K562 (cell line): ENCODE measurements around the gene RHOA. TPM values are rescaled to one million over a fixed set of nuclear protein-coding genes. Genes with fewer than 3 reads are reported as not detected.

Experiments used
- ATAC-seq: fragments of 200-7000 bp; cut with Tn5 transposase; 3 replicates; pipeline ENCODE4 v1.9.1; 2020; ENCODE audit warnings: moderate library complexity
- BruUV-seq: library from RNA; stranded (reverse); fragments of 400-500 nt; replicated peaks from 2 replicates; lab custom pipeline; 2021; lab: Mats Ljungman, UMichigan
- CTCF ChIA-PET: fragments of 300-600 bp; formaldehyde crosslinking; extraction: SDS; loops from one replicate; lab custom pipeline; 2021; ENCODE audit warnings: low intra/inter-chr PET ratio; lab: Yijun Ruan, JAX
- POLR2A ChIA-PET: fragments of 300-600, 350-650 bp; sonication (Branson Sonifier 250); formaldehyde crosslinking; extraction: SDS; loops from one replicate; lab custom pipeline; 2021; ENCODE audit warnings: antibody characterized with exemption, inconsistent platforms; lab: Yijun Ruan, JAX
- DNase-seq, 4 experiments: peaks; one replicate each; pipeline versions ENCODE4 v3.0.0 to v3.0.0-alpha.2; 2011 to 2018; ENCODE audit warnings: low spot score in 3 of 4, mixed read lengths in 3 of 4; ENCODE audit errors: extremely low read depth in 1 of 4
- FAIRE-seq: peaks from 2 replicates; lab custom pipeline; 2011; peaks lifted over from hg19 to GRCh38; lab: Jason Lieb, UNC
- H2AFZ ChIP-seq: 2 replicates; pipeline ENCODE4 v1.6.0; 2011; ENCODE audit warnings: low read depth, low read length, control low read depth, inconsistent platforms
- H3K27ac ChIP-seq: fragments of 200-600 bp; 3 replicates; pipeline ENCODE4 v1.8.0; 2011; ENCODE audit warnings: low read depth, mild to moderate bottlenecking, control low read depth, inconsistent platforms, low read length, moderate library complexity, mixed read lengths; ENCODE audit errors: extremely low read depth
- H3K27me3 ChIP-seq, 2 experiments: fragments of 300-600 bp in 1 of 2; 2 replicates in 1 of 2; 3 replicates in 1 of 2; pipeline versions ENCODE4 v1.6.0 to v1.8.0; 2011; ENCODE audit warnings: inconsistent platforms in 2 of 2, low read length in 2 of 2, mild to moderate bottlenecking in 1 of 2, mixed read lengths in 1 of 2, moderate library complexity in 1 of 2; ENCODE audit not compliant: control insufficient read depth in 2 of 2, insufficient read depth in 2 of 2
- H3K36me3 ChIP-seq: fragments of 300-600 bp; 3 replicates; pipeline ENCODE4 v1.8.0; 2011; ENCODE audit warnings: mild to moderate bottlenecking, low read length, inconsistent platforms; ENCODE audit not compliant: control insufficient read depth, insufficient read depth
- H3K4me1 ChIP-seq, 2 experiments: fragments of 200-600 bp in 1 of 2; replicated peaks in 1 of 2; 2 replicates in 1 of 2; 3 replicates in 1 of 2; pipeline versions ENCODE4 v1.5.1 to v1.8.0; 2011; ENCODE audit warnings: inconsistent platforms in 2 of 2, low read length in 2 of 2, mild to moderate bottlenecking in 1 of 2, mixed read lengths in 1 of 2, moderate library complexity in 1 of 2; ENCODE audit not compliant: control insufficient read depth in 2 of 2, insufficient read depth in 2 of 2
- H3K4me2 ChIP-seq: 2 replicates; pipeline ENCODE4 v1.6.1; 2011; ENCODE audit warnings: low read length, control low read depth, inconsistent platforms, mixed read lengths; ENCODE audit not compliant: insufficient read depth
- H3K4me3 ChIP-seq: fragments of 200-600 bp; sonication (generic), shearing (Covaris generic); 2 replicates; pipeline ENCODE4 v1.5.1; 2016; ENCODE audit warnings: control low read depth, inconsistent platforms
- H3K79me2 ChIP-seq: fragments of 200-600 bp; 3 replicates; pipeline ENCODE4 v1.8.0; 2011; ENCODE audit warnings: low read length, inconsistent platforms; ENCODE audit not compliant: control insufficient read depth, insufficient read depth
- H3K9ac ChIP-seq, 2 experiments: 2 replicates each; pipeline versions ENCODE4 v1.6.0 to v1.6.1; 2011; ENCODE audit warnings: low read depth in 2 of 2, low read length in 2 of 2, control low read depth in 1 of 2, inconsistent platforms in 1 of 2, mild to moderate bottlenecking in 1 of 2, mixed read lengths in 1 of 2; ENCODE audit not compliant: insufficient read depth in 1 of 2
- H3K9me1 ChIP-seq: one replicate; pipeline ENCODE4 v1.6.0; 2011; ENCODE audit warnings: inconsistent platforms, mild to moderate bottlenecking, low read length, moderate library complexity; ENCODE audit not compliant: control insufficient read depth, insufficient read depth
- H3K9me3 ChIP-seq: replicated peaks from 2 replicates; pipeline ENCODE4 v1.5.1; 2011; ENCODE audit warnings: low read depth, low read length, inconsistent platforms; ENCODE audit not compliant: control insufficient read depth, insufficient read depth
- H4K20me1 ChIP-seq: replicated peaks from 2 replicates; pipeline ENCODE4 v1.6.1; 2011; ENCODE audit warnings: low read length, inconsistent platforms, mixed read lengths; ENCODE audit not compliant: control insufficient read depth, insufficient read depth
- CEBPG ChIP-seq, 3 experiments: fragments of 200-800 bp in 1 of 3; sonication (Bioruptor generic) in 1 of 3; sonication (generic) in 1 of 3; formaldehyde crosslinking in 1 of 3; IDR thresholded peaks in 2 of 3; conservative IDR thresholded peaks in 1 of 3; 2 replicates each; pipeline versions ENCODE4 v1.6.1 to v1.8.0; 2016 to 2022; ENCODE audit warnings: missing compliant biosample characterization in 2 of 3, missing genetic modification characterization in 2 of 3, mild to moderate bottlenecking in 1 of 3, missing genetic modification reagents in 1 of 3
- EP400 ChIP-seq: fragments of 450-650 bp; IDR thresholded peaks from 2 replicates; pipeline ENCODE4 v1.6.1; 2017; ENCODE audit warnings: antibody characterized with exemption, mild to moderate bottlenecking, moderate library complexity
- MAFG ChIP-seq: fragments of 450-650 bp; conservative IDR thresholded peaks from 2 replicates; pipeline ENCODE4 v1.6.1; 2016; ENCODE audit warnings: missing genetic modification characterization, missing compliant biosample characterization
- SETDB1 ChIP-seq: IDR thresholded peaks from one replicate; pipeline ENCODE4 v1.6.1; 2012; ENCODE audit warnings: low read length, control low read depth, inconsistent platforms
- SMARCA5 ChIP-seq: fragments of 450-650 bp; IDR thresholded peaks from 2 replicates; pipeline ENCODE4 v1.6.1; 2016
- ZFP36 ChIP-seq: fragments of 150-350 bp; IDR thresholded peaks from 2 replicates; pipeline ENCODE4 v1.6.1; 2018; ENCODE audit warnings: low read length, low read depth; ENCODE audit not compliant: partially characterized antibody
- WGBS: fragments of 100-300 bp; shearing (Covaris generic); methylation state at CpG from one replicate; pipeline ENCODE4 v1.1.6; 2016; ENCODE audit warnings: low coverage, mixed read lengths; ENCODE audit not compliant: insufficient coverage; ENCODE audit errors: missing lambda C conversion rate; 5-methylcytosine and 5-hydroxymethylcytosine counted together
- in situ Hi-C: fragments of 300-500 bp; cut with MboI; formaldehyde crosslinking; loops from 4 replicates; pipeline ENCODE4 v1.15.0; 2018; ENCODE audit warnings: inconsistent platforms, mixed read lengths
- intact Hi-C: fragments of 100-400 bp; cut with micrococcal nuclease; formaldehyde crosslinking; loops from 2 replicates; pipeline ENCODE4 v1.14.2; 2022
- polyA plus RNA-seq, 8 experiments: library from polyadenylated mRNA; depleted of rRNA in 4 of 8; stranded (reverse) in 5 of 8; unstranded in 3 of 8; fragments of >200 nt; fragmentation: Nextera tagmentation in 2 of 8; fragmentation: Illumina TruSeq in 1 of 8; extraction: Ambion mirVana in 2 of 8; extraction: Trizol in 1 of 8; gene quantifications; 2 replicates each; pipeline versions ENCODE4 v1.2.1 to v1.2.3, GENCODE V29; 2011 to 2014; ENCODE audit warnings: inconsistent platforms in 1 of 8, missing spikeins in 1 of 8
- total RNA-seq, 7 experiments: library from RNA; depleted of rRNA in 6 of 7; stranded (reverse); fragments of >200 nt in 6 of 7; fragmentation: Illumina TruSeq in 2 of 7; extraction: Trizol in 2 of 7; gene quantifications; 2 replicates each; pipeline versions ENCODE4 v1.2.1 to v1.2.3, GENCODE V29; 2011 to 2021; ENCODE audit warnings: low replicate concordance in 1 of 7
- TF ChIP-seq, protein P1 (sequence below): fragments of 250-450 bp; sonication (Bioruptor Pico); IDR thresholded peaks from 2 replicates; pipeline ENCODE4 v1.8.0; 2021; ENCODE audit warnings: borderline replicate concordance, mild to moderate bottlenecking, moderate library complexity; ENCODE audit not compliant: poor library complexity, severe bottlenecking
- TF ChIP-seq, protein P2 (sequence below): sonication (generic); formaldehyde crosslinking; IDR thresholded peaks from 2 replicates; pipeline ENCODE4 v1.8.1; 2023; ENCODE audit warnings: mild to moderate bottlenecking, missing genetic modification reagents, moderate library complexity

Gene RHOA
- total and polyA plus RNA-seq, 9 of the 15 experiments (the other 6 are each of a cell fraction or from before 2014, with no cell fraction given), result 136 to 540 (median 236) TPM

DNA sequence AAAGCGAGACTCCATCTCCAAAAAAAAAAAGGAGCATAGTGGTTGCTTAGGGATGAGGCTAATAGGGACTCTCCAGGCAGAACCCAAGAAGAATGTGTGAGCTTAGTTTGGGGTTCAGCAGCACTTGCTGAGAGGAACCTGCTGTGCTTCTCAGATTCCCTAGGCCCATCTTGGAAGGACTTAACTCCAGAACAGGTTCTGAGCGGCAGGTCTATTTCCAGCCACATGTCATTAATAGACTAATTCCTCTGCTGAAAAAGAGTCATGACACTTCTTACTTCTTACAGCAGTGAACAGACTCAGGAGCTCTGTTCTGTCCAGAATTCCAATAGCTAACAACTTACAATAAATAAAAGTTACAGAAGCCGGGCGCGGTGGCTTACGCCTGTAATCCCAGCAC is 22.5 kb downstream of the RHOA start:
- intact Hi-C loops, result no loop called here
- Histone ChIP-seq H3K4me2 (no peak overlapping the region), H3K9me1 (no peaks in the 10 kb centered on the region), H4K20me1 (peaks cover 18% of the 10 kb centered on the region)
- TF ChIP-seq ZFP36 (no peak), SETDB1 (no peak), CEBPG (CRISPR knock-in tag; IDR thresholded peaks at IDR 0.05) (no peak), CEBPG (tag; conservative IDR thresholded peaks at IDR 0.05 in 1 of 2, IDR thresholded peaks at IDR 0.05 in 1 of 2) (no peak), SMARCA5 (no peak), MAFG (tag) (no peak), EP400 (no peak)
- TF ChIP-seq, protein P1, sequence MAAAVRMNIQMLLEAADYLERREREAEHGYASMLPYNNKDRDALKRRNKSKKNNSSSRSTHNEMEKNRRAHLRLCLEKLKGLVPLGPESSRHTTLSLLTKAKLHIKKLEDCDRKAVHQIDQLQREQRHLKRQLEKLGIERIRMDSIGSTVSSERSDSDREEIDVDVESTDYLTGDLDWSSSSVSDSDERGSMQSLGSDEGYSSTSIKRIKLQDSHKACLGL (CRISPR knock-in tag), result no peak
- TF ChIP-seq, protein P2, sequence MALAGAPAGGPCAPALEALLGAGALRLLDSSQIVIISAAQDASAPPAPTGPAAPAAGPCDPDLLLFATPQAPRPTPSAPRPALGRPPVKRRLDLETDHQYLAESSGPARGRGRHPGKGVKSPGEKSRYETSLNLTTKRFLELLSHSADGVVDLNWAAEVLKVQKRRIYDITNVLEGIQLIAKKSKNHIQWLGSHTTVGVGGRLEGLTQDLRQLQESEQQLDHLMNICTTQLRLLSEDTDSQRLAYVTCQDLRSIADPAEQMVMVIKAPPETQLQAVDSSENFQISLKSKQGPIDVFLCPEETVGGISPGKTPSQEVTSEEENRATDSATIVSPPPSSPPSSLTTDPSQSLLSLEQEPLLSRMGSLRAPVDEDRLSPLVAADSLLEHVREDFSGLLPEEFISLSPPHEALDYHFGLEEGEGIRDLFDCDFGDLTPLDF, result no peak
- TF ChIP-seq, all 486 proteins: peak for 0
- H3K27me3 ChIP-seq, result no peaks in the 10 kb centered on the region
- 99% methylated on average over 6 of the region's 6 CpGs for WGBS
- peaks cover 13% of the 10 kb centered on the region; the same call in 2 of the 3 replicates for H3K36me3 ChIP-seq
- H2AFZ ChIP-seq, result no peak overlapping the region
- no TSS peak for BruUV-seq
- DNase-seq (no peak), ATAC-seq (no peak), FAIRE-seq (no peak)
- in situ Hi-C loops, result no loop called here
- CTCF ChIA-PET, result no interaction called here
- H3K79me2 ChIP-seq, result peaks cover 90% of the 10 kb centered on the region
- H3K4me1 ChIP-seq, result peaks cover 6 to 15% of the 10 kb centered on the region in 2 experiments; a peak in 4 of 5 replicates
- H3K27ac ChIP-seq, result no peak overlapping the region
- POLR2A ChIA-PET, result interaction anchor here (0.6 to 2.0 kb wide), 4 partner anchors 10 to 1386 kb away, joined by 3 to 6 read pairs (median 4); partner anchors contain the start of gene RHOA
- no peak overlapping the region for H3K4me3 ChIP-seq
- H3K9me3 ChIP-seq, result no peaks in the 10 kb centered on the region
- no peak overlapping the region for H3K9ac ChIP-seq
